Vagina (tissue), 2 donors: ENCODE data around the gene RBM34. TPM values are rescaled to one million over a fixed set of nuclear protein-coding genes. Genes with fewer than 3 reads are reported as not detected.

Experiments used
- DNase-seq, 2 donors: peaks; one replicate each; pipeline ENCODE4 v3.0.0-alpha.2; 2017; ENCODE audit errors: extremely low spot score in 2 of 2
- H3K27ac ChIP-seq: fragments of 200-600 bp; sonication (generic); one replicate; pipeline ENCODE4 v1.5.1; 2019
- H3K27me3 ChIP-seq: fragments of 200-600 bp; sonication (generic); one replicate; pipeline ENCODE4 v1.5.1; 2019
- H3K36me3 ChIP-seq, 2 donors: fragments of 200-600 bp; sonication (generic); one replicate each; pipeline ENCODE4 v1.5.1; 2017 to 2019
- H3K4me1 ChIP-seq: fragments of 200-600 bp; sonication (generic); one replicate; pipeline ENCODE4 v1.5.1; 2019
- H3K4me3 ChIP-seq, 2 donors: fragments of 200-600 bp; sonication (generic); 1 replicate in 1 of 2; 2 replicates in 1 of 2; pipeline ENCODE4 v1.5.1; 2016 to 2019
- H3K9me3 ChIP-seq: fragments of 200-600 bp; sonication (generic); one replicate; pipeline ENCODE4 v1.5.1; 2019
- CTCF ChIP-seq, 3 experiments: fragments of 450-650 bp in 2 of 3; fragments of 200-600 bp in 1 of 3; sonication (generic) in 1 of 3; IDR thresholded peaks; one replicate each; pipeline ENCODE4 v1.5.1; 2017 to 2019; ENCODE audit warnings: antibody characterized with exemption in 3 of 3, mild to moderate bottlenecking in 2 of 3, moderate library complexity in 2 of 3
- POLR2A ChIP-seq, 2 donors: fragments of 450-650 bp; IDR thresholded peaks; one replicate each; pipeline ENCODE4 v1.6.1; 2017; ENCODE audit warnings: antibody characterized with exemption in 2 of 2, mild to moderate bottlenecking in 2 of 2, moderate library complexity in 2 of 2
- POLR2AphosphoS5 ChIP-seq, 2 donors: sonication (generic); formaldehyde crosslinking; IDR thresholded peaks; one replicate each; pipeline ENCODE4 v1.9.0; 2017; ENCODE audit warnings: antibody characterized with exemption in 2 of 2, mild to moderate bottlenecking in 2 of 2, low read depth in 1 of 2; ENCODE audit not compliant: insufficient read depth in 1 of 2
- intact Hi-C: fragments of 100-400 bp; cut with DNase I; formaldehyde crosslinking; loops from one replicate; pipeline ENCODE4 v1.15.1; 2023
- total RNA-seq: library from RNA; depleted of rRNA; stranded (reverse); fragments of >200 nt; gene quantifications from one replicate; pipeline ENCODE4 v1.2.3, GENCODE V29; 2016

Gene RBM34
- total RNA-seq, 1 donor from 2014 or later = 44.7 TPM

GRCh38 chr1:235113183-235113917, 47.7 kb downstream of the RBM34 start:
- intact Hi-C loops = no loop called here
- Histone ChIP-seq H3K4me3 (no peak overlapping the region), H3K36me3 (peaks cover 0 to 56% of the 10 kb centered on the region in 2 donors), H3K4me1 (no peaks in the 10 kb centered on the region), H3K9me3 (no peaks in the 10 kb centered on the region), H3K27ac (no peak overlapping the region), H3K27me3 (no peaks in the 10 kb centered on the region)
- peak in 1 of 2 donors; percentile 11 for DNase-seq
- no peak for TF ChIP-seq POLR2A (IDR thresholded peaks at IDR 0.05)
- TF ChIP-seq POLR2AphosphoS5 (IDR thresholded peaks at IDR 0.05; ENCODE audit: insufficient read depth in 1 of 2, low read depth in 1 of 2) = no peak
- no peak for TF ChIP-seq CTCF (IDR thresholded peaks at IDR 0.05)

GRCh38 chr1:235112297-235113182, 48.5 kb downstream of the RBM34 start:
- no peak overlapping the region for H3K27ac ChIP-seq
- DNase-seq = no peak
- H3K4me1 ChIP-seq = no peaks in the 10 kb centered on the region
- H3K27me3 ChIP-seq = no peaks in the 10 kb centered on the region
- H3K36me3 ChIP-seq = peaks cover 0 to 55% of the 10 kb centered on the region in 2 donors
- no peaks in the 10 kb centered on the region for H3K9me3 ChIP-seq
- no peak overlapping the region for H3K4me3 ChIP-seq
- intact Hi-C loops = no loop called here
- TF ChIP-seq POLR2A (IDR thresholded peaks at IDR 0.05) (no peak), POLR2AphosphoS5 (IDR thresholded peaks at IDR 0.05; ENCODE audit: insufficient read depth in 1 of 2, low read depth in 1 of 2) (no peak), CTCF (IDR thresholded peaks at IDR 0.05) (no peak)

GRCh38 chr1:235111107-235111506, 49.9 kb downstream of the RBM34 start:
- H3K9me3 ChIP-seq = no peaks in the 10 kb centered on the region
- no peaks in the 10 kb centered on the region for H3K4me1 ChIP-seq
- H3K27me3 ChIP-seq = no peaks in the 10 kb centered on the region
- DNase-seq = peak in 1 of 2 donors; percentile 6
- H3K36me3 ChIP-seq = peaks cover 0 to 43% of the 10 kb centered on the region in 2 donors
- TF ChIP-seq POLR2AphosphoS5 (IDR thresholded peaks at IDR 0.05; ENCODE audit: insufficient read depth in 1 of 2, low read depth in 1 of 2) (no peak), POLR2A (IDR thresholded peaks at IDR 0.05) (no peak), CTCF (IDR thresholded peaks at IDR 0.05) (no peak)
- intact Hi-C loops = no loop called here
- H3K27ac ChIP-seq = no peak overlapping the region
- H3K4me3 ChIP-seq = no peak overlapping the region

- H3K27me3 ChIP-seq = no peaks in the 10 kb centered on the region
- peaks cover 0 to 34% of the 10 kb centered on the region in 2 donors for H3K36me3 ChIP-seq
- H3K9me3 ChIP-seq = no peaks in the 10 kb centered on the region
- peak in 1 of 2 donors; percentile 65 for DNase-seq
- no peak overlapping the region for H3K4me3 ChIP-seq
- TF ChIP-seq POLR2A (IDR thresholded peaks at IDR 0.05) (no peak), POLR2AphosphoS5 (IDR thresholded peaks at IDR 0.05; ENCODE audit: insufficient read depth in 1 of 2, low read depth in 1 of 2) (no peak), CTCF (IDR thresholded peaks at IDR 0.05) (no peak)
- no peak overlapping the region for H3K27ac ChIP-seq
- peaks cover 7% of the 10 kb centered on the region for H3K4me1 ChIP-seq
- intact Hi-C loops = no loop called here
These were observed 52.2 kb downstream of the RBM34 start for GRCh38 chr1:235108876-235109275.
